NCI-H526 (cell line): ENCODE measurements around the gene LIPE.

Experiments
- DNase-seq, 2 experiments: peaks; one replicate each; lab custom pipeline; 2025; lab: John Stamatoyannopoulos, UW

LIPE gene

DNA sequence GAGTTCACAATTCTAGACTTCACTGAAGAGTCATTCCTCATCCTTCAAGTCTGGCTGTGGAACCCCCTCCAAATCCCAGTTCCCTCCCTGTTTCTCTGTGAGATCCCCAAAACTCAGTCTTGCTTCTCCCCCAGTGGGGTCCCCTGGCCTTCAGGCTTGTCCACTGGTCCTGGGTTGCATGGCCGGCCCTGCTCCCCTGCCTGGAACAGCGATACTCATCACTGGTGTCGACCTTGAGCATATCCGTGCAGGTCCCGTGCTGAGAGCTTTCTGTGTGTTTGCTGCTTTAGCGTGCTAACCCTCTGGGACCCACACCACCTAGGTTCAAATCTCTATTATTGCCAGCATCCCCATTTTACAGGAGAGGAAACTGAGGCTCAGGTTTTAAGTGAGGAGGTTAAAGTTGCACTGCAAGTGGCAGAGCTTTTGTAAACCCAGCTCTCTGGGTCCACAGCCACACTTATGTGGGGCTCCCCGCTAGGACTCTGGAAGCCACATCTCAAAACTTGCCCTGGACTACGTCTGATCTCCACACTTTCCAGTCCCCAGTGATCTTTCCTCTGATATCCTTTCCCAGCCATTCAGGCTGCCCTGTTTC, 15.5 kb downstream of the LIPE start:
- DNase-seq, result no peak

DNA sequence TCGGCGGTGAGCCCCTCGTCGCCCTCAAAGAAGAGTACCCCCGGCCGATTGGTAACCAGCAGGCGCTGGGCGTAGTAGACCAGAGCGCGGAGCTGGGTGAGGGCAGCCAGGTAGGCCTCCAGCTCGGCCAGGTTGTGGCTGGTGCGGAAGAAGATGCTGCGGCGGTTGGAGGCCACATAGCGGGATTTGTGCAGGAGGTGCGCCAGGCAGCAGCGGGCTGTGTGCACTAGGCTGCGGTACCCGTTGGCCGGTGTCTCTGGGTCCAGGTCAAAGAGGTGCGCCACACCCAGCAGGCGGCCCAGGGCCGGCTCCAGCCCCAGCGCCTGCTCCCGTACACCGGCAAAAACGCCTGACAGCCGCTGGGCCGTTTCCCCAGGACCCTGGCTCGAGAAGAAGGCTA, 16.8 kb downstream of the LIPE start:
- no peak for DNase-seq

DNA sequence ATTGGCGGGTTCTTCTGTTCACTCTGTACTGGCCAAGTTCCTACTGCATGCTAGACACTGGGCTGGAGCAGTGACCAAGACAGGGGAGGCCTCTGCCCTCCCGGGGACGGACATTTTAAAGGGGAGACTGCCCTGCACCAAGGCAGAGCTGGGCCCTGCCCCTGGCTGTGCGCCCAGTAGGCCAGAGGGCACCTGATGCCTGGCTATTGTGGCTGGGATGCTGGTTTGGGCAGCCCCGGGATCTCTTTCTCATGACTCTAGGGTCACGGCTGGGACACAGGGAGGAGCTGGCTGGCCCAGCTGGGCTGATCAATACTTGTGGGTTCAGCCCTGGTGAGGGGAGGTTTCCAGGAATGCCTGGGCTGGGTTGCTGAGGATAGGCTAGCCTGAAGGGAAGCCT, 17.7 kb downstream of the LIPE start:
- DNase-seq, result no peak

DNA sequence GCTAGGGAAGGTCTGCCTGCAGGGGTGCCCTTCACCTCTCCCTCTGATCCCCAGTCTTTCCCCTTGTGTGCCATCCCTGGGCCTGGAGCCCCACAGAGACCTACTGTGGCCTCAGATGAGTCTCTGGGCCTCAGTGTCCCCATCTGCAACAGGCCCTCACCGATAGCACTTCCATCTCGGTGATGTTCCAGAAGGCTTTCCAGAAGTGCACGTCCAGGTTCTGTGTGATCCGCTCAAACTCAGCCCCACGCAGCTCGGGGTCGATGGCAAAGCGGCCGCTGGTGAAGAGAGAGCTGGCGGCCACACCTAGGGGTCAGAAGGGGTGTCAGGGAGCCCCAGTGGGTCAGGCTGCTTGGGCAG, 19.4 kb downstream of the LIPE start:
- no peak for DNase-seq

DNA sequence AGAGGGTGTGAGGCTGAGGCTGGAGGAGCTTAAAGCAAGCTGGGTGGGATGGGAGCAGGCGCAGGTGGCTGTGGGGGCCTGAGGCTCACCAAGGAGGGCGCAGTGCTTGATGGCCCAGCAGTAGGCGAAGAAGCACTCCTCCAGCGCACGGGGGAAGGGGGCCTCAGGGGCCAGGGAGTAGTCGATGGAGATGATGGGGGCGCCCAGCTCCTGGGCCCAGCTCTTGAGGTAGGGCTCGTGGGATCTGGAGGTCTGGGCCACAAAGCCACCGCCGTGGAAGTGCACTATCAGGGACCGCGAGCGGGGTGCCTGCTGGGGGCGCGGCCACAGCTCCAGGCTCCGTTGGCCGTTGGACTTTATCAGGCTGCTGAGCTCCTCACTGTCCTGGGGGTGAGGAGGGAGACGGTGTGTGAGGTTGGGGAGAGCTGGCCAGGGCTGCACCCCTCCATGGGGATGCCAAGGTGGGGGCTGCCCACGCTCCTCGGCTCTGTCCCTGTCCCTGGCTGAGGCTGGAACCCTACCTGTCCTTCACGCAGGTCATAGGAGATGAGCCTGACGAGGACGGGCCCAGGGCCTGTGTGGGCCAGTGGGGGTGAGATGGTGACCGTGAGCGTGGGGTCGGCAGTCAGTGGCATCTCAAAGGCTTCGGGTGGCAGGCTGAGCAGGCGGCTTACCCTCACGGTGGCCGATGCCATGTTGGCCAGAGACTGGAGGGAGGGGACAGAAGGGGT, 19.9 kb downstream of the LIPE start:
- no peak for DNase-seq

DNA sequence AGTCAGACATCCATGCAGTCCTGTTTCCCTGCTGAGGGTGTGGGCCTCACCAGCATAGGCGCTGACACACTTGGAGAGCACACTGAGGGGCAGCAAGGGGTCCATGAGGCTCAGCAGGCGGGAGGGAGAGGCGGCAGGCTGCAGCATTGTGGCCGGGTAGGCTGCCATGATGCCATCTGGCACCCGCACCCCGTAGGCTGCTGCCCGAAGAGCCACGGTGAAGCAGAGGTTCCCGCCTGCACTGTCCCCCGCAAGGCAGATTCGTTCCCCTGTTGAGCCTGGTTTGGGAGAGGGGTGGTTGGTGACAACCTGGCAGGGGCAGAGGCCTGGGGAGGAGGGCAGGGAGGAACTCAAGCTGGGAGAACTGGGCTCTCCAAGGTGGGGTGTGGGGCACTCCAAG, 21.1 kb downstream of the LIPE start:
- no peak for DNase-seq

DNA sequence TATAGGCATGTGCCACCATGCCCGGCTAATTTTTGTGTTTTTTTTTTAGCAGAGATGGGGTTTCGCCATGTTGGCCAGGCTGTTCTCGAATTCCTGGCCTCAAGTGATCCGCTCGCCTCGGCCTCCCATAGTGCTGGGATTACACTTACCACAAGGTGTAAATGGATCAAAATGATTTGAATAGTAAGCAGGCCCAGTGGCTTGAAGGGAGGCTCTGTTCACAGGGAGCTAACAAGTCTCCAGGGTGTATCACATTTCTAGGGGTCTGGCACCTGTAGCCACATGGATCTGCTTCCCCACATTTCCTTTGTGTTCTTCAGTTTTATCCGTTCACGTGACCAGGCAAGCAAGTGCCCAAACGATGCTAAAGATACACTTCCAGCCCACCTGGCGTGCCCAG, 23.6 kb downstream of the LIPE start:
- DNase-seq, result peak; percentile 79 to 85

DNA sequence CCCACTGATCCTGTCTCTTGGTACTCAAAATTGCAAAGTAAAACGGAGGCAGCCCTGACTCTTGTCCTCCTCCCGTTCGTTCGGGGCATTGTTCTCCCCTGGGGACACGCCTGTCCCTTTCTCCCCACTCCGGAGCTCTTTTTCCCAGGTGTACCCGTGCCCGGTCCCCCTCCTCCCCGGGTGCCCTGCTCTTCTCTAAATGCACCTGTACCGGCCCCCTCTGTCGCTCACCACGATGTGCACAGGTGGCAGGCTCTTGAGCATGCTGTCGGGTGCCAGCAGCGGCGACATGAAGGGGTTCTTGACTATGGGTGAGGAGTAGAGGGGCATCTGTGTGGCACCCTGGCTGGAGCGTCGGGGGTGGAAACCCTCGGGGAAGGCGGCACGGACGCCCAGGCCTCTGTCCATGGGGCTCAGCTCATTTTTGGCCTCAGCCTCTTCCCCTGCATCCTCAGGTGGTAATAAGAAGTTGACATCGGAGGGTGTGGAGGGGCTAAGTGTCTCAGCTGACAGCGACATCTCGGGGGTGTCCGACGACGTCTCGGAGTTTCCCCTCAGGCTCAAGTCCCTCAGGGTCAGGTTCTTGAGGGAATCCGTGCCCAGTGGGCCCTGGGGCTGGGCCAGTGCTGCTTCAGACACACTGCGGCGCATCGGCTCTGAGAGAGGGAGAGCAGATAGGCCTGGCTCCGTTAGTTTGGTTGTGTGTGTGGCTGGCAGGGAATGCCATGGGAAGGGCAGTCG, 24.6 kb downstream of the LIPE start:
- peak in 1 of 2 experiments; percentile 39 for DNase-seq

DNA sequence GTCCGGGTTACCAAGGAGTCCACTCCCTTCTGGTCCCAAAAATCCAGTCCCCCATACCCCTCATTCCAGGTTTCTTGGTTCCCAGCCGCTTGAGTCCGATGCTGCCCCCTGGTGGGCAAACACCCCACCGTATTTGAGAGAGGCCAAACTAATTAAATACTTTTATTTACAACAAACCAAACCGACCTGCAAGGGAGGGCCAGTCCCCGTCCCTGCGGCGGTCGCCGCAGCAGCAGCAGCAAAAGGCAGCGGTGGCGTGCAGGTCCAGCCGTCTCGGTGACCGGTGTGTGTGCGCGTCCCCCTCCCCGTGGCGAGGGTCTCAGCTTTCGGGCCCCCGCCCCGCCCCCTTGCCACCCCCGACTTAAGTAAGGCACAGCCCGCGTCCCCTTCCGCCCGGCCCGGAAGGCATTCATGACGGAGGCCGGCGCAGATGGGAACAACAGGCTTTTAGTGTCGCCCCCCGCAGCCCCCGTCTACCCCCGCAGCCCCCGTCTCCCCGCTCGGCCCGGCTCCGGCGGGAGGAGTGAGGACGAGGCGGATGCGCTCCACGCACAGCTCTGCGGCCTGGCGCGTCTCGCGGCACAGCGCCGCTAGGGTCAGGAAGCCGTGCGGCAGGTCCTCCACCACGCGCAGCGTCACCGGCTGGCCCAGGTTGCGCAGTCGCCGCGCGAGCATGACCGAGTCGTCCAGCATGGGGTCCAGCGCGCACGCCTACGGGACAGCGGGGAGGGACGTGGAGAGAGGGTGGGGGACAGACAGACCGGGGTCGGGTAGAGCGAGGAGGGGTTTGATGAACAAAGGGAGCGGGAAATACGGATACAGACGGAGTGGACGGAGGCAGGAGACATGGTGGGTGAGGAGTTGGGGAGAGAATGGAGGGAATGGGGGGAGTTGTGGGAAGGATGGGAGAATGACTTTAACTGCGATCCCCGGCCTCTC, 25.6 kb downstream of the LIPE start:
- DNase-seq, result peak; percentile 75 to 90

DNA sequence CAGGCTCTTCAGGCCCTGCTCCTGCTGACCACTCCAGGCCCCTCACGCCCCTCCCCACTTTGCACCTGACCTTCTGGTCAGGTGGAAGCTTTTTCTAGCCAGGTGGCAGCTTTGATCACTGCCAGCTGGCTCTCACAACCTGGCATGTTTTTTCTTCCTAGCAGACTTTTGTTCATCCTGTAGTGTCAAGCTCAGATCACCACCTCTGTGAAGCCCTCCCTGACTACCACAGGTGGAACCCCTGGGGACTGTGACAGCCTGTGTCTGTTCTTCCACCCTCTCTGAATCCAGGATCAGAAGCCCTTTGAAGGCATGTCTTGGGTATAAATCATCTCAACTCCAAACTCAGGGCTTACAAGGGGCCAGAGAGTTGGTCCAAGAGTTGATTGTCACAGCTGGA, 26.8 kb downstream of the LIPE start:
- no peak for DNase-seq

DNA sequence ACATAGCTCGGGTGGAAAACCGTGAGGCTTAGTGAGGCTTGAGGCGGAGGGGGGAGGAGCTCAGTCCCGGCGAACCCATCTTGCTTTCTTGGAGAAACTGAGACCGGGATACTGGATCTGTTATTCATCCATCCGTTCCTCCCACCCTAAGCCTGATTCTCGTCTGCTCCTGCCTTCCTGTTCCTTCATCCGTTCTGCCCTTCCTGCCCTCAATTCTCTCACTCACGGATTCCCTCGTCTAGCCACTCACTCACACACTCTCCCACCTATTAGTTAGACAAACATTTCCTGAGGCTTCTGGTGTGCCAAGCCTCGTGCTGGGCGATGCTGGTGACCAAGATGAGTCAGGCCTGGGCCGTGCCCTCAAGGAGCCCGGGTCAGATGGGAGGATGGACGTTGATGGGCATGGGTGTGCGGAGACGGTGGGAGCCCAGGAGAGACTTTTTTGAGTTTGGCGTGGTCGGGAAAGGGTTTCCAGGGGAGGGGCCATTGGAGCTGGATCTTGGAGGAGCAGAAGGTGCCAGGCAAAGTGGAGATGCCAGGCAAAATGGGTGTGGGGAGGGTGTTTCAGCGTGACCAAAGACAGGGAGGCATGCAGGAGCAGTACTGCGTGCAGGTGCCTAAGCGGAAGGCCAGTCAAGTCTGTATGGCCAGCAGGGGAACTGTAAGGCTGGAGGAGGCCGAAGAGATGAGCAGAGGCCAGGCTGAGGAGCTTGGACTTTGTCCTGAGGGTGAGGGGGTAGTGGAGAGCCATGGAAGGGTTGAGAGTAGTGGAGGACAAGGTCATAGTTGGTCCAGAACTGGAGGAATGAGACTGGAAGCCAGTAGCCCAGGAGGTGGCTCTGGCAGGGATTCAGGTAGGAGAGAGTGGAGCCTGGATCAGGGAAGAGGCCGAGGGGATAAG, 29.7 kb downstream of the LIPE start:
- DNase-seq, result no peak

DNA sequence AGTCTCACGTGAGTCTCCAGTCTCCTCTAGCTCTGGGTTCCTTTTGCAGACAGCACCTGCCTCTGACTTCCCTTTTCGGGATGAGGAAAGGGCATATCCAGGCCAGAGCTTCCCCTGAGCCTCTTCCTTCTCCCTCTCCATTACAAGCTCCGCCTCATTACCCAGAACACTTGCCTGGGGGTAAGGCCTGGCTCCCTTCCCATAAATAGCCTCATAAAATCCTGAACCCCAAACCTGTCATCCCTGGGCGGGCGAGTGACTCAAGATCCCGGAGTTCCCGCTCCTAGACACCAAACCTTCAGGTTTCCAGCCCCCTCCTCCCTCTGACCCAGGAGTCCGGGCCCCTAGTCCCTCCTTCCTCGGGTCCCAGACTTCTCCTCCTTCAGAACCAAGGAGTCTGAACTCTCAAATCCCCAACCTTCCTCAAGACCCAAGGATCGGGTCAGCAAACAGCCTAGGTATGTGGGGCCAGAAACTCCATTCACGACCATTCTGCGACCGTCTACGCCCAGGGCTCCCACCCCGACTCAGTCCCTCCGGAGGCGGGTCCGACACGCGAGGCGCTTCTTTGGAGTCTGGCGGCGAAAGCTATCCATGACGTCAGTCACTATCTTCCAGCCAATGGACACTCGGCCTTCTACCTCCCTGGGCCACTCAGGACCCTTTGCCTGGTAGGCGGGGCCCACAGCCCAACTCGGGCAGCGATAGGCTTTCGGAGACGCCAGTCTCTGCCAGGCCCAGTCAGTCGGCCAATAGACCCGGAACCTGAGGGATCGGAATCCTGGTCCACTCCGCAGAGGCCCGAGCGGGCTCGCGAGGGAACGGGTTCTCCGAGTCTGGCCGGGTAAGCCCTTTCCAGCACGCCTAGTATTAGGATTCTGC, 30.6 kb downstream of the LIPE start:
- DNase-seq, result peak; percentile 99

DNA sequence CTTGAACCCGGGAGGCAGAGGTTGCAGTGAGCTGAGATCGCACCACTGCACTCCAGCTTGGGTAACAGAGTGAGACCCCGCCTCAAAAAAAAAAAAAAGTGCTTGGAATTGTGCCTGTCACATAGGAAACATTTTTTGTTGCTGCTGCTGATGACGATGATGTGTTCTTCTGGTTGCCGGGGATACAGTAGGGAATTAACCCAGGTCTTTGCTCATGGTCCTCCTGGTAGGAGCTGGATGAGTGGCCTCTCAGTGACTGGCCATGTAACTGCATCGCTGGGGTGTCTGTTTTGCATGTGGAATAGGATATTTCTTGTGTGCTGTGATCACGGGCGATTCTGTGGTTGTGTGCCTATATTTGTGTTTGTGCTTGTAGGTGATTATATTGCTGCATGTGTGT, 32.4 kb downstream of the LIPE start:
- DNase-seq, result no peak

DNA sequence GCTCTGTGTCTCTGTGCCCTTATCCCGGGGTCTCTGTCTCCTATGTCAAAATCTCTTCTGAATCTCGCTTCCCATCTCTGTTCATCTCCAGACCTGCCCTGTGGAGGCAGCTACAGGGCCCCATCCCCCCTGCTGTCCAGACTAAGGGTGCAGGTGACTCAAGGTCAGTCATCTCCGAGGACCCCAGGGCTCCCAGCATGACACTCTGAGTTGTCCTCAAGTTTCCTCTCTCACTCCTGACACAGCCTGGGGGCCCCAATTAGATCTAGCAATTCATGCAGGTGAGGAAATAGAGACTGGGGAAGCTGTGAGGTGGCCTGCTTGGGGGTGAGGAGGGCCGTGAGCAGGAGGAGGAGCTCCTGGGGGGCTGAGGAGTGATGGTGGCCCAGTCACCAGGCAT, 35.0 kb downstream of the LIPE start:
- no peak for DNase-seq

DNA sequence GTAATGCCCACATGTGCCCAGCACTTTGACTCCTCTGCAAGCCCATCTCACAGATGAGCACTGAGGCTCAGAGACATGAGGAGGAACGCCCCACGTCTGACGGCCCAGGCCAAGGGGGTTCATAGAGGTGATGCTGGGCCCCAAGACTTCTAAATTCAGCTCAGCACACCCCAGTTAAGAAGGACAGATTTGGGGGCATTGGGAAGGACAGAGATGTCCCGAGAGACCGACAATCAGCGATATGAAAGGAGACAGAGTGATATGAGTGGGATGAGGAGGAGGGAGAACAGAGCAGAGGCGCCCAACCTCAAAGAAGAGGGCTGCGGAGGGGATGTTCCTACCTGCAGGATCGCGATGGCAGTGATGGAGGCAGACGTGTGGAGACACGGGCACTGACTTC, 37.3 kb downstream of the LIPE start, which contains the start of gene CNFN:
Gene CNFN, minus strand, starts transcription at position 399 of the 400 bp plus-strand sequence. CDS start 1,260 bp downstream, outside the sequence.
- no peak for DNase-seq

DNA sequence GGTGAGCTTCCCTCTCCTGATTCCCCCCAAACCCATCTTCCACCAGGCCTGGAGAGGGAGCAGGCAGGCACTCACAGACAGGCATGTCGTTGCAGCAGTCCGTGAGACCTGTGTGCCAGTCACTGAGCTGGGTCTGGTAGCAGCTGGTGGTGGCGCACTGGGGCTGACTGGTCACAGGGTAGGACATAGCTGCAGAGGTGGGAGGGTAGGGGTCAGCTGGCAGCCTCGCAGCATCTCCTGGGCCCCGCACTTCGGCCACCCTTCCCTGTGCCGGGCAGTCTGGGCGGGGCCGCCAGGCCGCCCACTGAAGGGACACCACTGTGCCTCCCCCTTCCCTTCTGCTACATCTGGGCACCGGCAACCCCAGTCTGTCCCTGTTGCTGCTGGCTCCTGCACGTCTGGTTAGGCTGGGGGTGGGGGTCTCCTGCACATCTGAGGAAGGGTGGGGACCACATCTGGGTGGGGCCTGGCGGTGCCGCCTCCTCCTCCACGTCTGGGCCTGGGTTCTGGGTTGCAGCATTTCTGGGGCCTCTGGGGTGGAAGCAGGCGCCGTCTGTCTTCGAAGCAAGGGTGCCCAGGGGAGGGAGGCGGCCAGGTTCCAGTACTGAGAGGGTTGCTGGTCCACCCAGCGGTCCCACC, 38.2 kb downstream of the LIPE start:
- no peak for DNase-seq

DNA sequence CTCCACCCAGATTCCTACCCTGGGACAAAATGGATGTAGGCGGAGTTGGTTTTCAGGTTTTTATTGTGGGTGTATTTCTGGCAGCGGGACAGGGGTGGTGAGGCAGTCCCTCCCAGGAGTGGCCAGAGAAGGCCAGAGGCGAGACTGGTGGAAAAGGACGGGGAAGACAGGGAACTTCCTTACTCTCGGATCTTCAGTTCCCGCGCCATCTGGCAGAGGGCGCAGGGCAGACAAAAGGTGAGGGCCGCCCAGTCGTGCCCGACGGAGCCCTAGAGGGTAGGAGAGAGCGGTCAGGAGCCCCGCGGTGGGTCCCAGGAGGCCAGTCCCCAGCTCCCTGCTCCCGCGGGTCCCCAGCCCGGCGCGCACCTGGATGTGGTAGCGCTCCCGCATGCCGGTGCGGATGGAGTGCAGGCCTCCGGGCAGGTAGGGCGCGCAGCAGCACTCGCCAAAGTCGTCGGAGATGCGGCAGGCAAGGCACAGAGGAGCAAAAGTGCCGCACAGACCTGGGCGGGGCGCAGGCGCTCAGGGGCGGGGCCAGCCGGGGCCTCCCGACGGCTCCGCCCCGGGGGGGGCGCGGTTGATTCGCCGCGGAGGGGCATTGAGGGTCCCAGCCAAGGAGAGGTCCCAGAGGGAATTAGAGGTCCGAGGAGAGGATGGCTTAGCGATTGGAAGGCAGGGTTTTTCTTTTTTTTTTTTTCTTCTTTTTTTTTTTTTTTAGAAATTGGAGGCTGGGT, 40.0 kb downstream of the LIPE start:
- DNase-seq, result peak; percentile 88 to 95

DNA sequence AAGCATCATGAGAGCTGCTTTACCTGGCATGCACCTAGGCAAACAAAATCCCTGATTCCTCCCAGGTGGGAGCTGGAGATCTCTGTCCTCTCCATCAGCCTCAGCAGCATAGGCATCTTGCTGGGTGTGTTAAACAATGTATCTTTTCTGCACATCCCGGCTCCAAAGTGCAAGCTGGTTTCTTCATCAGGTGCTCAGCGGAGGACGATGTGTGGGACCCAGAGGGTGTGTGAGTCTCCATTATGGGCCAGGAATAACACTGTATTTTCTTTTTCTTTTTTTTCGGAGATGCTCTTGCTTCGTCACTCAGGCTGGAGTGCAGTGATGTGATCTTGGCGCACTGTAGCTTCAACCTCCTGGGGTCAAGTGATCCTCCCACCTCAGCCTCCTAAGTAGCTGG, 47.0 kb downstream of the LIPE start:
- DNase-seq, result no peak
